ENCODE results near the gene TIPRL.

TIPRL gene

DNA sequence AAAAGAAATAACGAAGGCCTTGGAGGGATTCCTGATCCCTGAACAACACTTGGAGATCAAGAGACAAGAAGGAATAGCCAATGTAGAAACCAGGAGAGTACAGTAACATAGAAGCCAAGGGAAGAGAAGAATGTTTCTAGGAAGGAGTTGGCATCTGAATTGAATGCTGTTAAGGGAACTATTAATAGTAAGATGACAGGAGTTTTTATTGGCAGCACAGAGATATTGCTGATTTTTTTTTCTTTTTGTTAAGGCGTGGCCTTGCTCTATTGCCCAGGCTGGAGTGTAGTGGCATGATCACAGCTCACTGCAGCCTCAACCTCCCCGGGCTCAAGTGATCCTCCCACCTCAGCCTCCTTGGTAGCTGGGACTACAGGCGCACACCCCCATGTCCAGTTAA, 37.4 kb downstream of the TIPRL start:
- no peak overlapping the region for H3K27ac ChIP-seq (ENCODE audit: poor library complexity, severe bottlenecking)
- H3K4me1 ChIP-seq (ENCODE audit: insufficient read depth, poor library complexity, severe bottlenecking): no peaks in the 10 kb centered on the region
- no peak overlapping the region for H3K4me3 ChIP-seq (ENCODE audit: severe bottlenecking)
- ATAC-seq (ENCODE audit: low read depth): no peak
- H3K9me3 ChIP-seq (ENCODE audit: severe bottlenecking): no peaks in the 10 kb centered on the region
- no peak for DNase-seq (ENCODE audit: low spot score)
- TF ChIP-seq, protein P1, sequence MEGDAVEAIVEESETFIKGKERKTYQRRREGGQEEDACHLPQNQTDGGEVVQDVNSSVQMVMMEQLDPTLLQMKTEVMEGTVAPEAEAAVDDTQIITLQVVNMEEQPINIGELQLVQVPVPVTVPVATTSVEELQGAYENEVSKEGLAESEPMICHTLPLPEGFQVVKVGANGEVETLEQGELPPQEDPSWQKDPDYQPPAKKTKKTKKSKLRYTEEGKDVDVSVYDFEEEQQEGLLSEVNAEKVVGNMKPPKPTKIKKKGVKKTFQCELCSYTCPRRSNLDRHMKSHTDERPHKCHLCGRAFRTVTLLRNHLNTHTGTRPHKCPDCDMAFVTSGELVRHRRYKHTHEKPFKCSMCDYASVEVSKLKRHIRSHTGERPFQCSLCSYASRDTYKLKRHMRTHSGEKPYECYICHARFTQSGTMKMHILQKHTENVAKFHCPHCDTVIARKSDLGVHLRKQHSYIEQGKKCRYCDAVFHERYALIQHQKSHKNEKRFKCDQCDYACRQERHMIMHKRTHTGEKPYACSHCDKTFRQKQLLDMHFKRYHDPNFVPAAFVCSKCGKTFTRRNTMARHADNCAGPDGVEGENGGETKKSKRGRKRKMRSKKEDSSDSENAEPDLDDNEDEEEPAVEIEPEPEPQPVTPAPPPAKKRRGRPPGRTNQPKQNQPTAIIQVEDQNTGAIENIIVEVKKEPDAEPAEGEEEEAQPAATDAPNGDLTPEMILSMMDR (IDR thresholded peaks at IDR 0.05; ENCODE audit: poor library complexity, severe bottlenecking): no peak
- no peaks in the 10 kb centered on the region for H3K36me3 ChIP-seq (ENCODE audit: low read depth)
- no peaks in the 10 kb centered on the region for H3K27me3 ChIP-seq (ENCODE audit: insufficient read depth, poor library complexity, severe bottlenecking)

DNA sequence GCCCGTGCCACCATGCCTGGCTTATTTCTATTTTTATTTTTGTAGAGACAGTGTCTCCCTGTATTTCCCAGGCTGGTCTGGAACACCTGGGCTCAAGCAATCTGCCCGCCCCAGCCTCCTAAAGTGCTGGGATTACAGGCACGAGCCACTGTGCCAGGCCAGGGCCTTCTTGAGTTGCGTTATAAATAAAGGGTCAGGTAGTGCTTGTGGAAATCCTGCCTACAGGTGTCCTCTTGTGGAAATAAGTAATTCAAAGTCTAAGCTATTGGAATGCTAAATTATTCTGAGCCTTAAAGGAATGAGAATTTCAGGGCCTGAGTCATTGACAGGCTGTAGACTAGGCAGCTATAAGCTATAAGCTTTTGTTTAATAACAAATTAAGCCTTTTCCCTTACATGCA, 38.9 kb downstream of the TIPRL start:
- Histone ChIP-seq H3K4me3 (ENCODE audit: severe bottlenecking) (no peak overlapping the region), H3K27me3 (ENCODE audit: insufficient read depth, poor library complexity, severe bottlenecking) (no peaks in the 10 kb centered on the region), H3K27ac (ENCODE audit: poor library complexity, severe bottlenecking) (no peak overlapping the region), H3K36me3 (ENCODE audit: low read depth) (no peaks in the 10 kb centered on the region), H3K9me3 (ENCODE audit: severe bottlenecking) (no peaks in the 10 kb centered on the region), H3K4me1 (ENCODE audit: insufficient read depth, poor library complexity, severe bottlenecking) (no peaks in the 10 kb centered on the region)
- TF ChIP-seq, protein P1 (IDR thresholded peaks at IDR 0.05; ENCODE audit: poor library complexity, severe bottlenecking): no peak
- ATAC-seq (ENCODE audit: low read depth): no peak
- DNase-seq (ENCODE audit: low spot score): no peak

DNA sequence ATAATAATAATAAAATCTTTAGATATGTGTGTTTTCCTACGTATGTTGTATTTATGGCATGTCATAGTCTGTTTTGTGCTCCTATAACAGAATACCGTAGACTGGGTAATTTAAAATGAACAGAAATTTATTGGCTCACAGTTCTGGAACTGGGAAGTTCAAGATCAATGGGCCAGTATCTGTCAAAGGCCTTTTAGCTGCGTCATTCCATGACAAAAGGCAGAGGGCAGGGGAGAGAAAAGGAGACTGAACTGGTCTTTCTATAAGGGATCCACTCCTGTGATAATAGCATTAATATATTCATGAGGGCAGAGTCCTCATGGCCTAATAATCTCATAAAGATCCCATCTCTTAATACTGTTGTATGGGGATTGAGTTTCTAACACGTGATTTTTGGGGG, 39.9 kb downstream of the TIPRL start:
- Histone ChIP-seq H3K36me3 (ENCODE audit: low read depth) (no peaks in the 10 kb centered on the region), H3K27ac (ENCODE audit: poor library complexity, severe bottlenecking) (no peak overlapping the region), H3K27me3 (ENCODE audit: insufficient read depth, poor library complexity, severe bottlenecking) (no peaks in the 10 kb centered on the region), H3K4me3 (ENCODE audit: severe bottlenecking) (no peak overlapping the region), H3K9me3 (ENCODE audit: severe bottlenecking) (no peaks in the 10 kb centered on the region), H3K4me1 (ENCODE audit: insufficient read depth, poor library complexity, severe bottlenecking) (no peaks in the 10 kb centered on the region)
- TF ChIP-seq, protein P1 (IDR thresholded peaks at IDR 0.05; ENCODE audit: poor library complexity, severe bottlenecking): no peak
- no peak for DNase-seq (ENCODE audit: low spot score)
- ATAC-seq (ENCODE audit: low read depth): no peak

DNA sequence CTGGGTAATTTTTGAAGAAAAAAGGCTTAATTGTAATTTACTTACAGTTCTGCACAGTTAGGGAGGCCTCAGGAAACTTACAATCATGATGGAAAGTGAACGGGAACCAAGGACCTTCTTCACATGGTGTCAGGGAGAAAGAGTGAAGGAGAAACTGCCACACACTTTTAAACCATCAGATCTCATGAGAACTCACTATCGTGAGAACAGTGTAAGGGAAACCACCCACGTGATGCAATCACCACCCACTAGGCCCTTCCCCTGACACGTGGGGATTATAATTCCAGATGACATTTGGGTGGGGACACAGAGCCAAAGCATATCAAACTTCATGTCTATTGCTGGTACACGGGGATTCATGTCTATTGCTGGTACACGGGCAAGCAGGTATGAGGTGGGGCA, 41.7 kb downstream of the TIPRL start:
- no peak overlapping the region for H3K27ac ChIP-seq (ENCODE audit: poor library complexity, severe bottlenecking)

DNA sequence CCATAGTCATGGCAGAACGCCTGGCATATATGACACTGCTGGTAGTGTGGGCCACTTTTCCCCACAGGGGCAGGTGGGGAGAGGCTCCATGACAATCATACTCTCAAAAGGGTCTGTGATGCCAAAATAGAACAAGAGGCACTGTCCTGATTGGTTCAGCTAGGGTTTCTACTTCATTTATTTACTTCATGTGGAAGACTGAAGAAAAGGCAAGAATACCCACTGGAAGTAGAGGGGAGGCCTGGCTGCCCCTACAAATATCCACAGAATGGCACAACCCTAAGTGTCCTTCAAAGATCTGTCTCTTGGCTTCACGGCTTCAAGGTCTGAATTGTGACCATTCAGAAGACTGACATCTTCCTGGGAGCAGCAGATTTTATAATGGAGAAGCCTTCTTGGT, 42.5 kb downstream of the TIPRL start:
- Histone ChIP-seq H3K9me3 (ENCODE audit: severe bottlenecking) (no peaks in the 10 kb centered on the region), H3K27me3 (ENCODE audit: insufficient read depth, poor library complexity, severe bottlenecking) (no peaks in the 10 kb centered on the region), H3K4me3 (ENCODE audit: severe bottlenecking) (no peak overlapping the region), H3K36me3 (ENCODE audit: low read depth) (no peaks in the 10 kb centered on the region), H3K27ac (ENCODE audit: poor library complexity, severe bottlenecking) (no peak overlapping the region), H3K4me1 (ENCODE audit: insufficient read depth, poor library complexity, severe bottlenecking) (no peaks in the 10 kb centered on the region)
- TF ChIP-seq, protein P1 (IDR thresholded peaks at IDR 0.05; ENCODE audit: poor library complexity, severe bottlenecking): no peak
- no peak for DNase-seq (ENCODE audit: low spot score)
- ATAC-seq (ENCODE audit: low read depth): no peak

More for the DNA sequence above, 41.7 kb downstream of the TIPRL start:
- TF ChIP-seq, protein P1 (IDR thresholded peaks at IDR 0.05; ENCODE audit: poor library complexity, severe bottlenecking): no peak
- ATAC-seq (ENCODE audit: low read depth) (no peak), DNase-seq (ENCODE audit: low spot score) (no peak)
- Histone ChIP-seq H3K9me3 (ENCODE audit: severe bottlenecking) (no peaks in the 10 kb centered on the region), H3K36me3 (ENCODE audit: low read depth) (no peaks in the 10 kb centered on the region), H3K4me3 (ENCODE audit: severe bottlenecking) (no peak overlapping the region), H3K4me1 (ENCODE audit: insufficient read depth, poor library complexity, severe bottlenecking) (no peaks in the 10 kb centered on the region), H3K27me3 (ENCODE audit: insufficient read depth, poor library complexity, severe bottlenecking) (no peaks in the 10 kb centered on the region)

Data from RWPE2 (cell line).